ENCODE measurements around the gene GRPEL1. TPM values are rescaled to one million over a fixed set of nuclear protein-coding genes. Genes with fewer than 3 reads are reported as not detected.

GRPEL1 gene
- total RNA-seq, 1 experiment from 2014 or later, result 80.1 TPM

DNA sequence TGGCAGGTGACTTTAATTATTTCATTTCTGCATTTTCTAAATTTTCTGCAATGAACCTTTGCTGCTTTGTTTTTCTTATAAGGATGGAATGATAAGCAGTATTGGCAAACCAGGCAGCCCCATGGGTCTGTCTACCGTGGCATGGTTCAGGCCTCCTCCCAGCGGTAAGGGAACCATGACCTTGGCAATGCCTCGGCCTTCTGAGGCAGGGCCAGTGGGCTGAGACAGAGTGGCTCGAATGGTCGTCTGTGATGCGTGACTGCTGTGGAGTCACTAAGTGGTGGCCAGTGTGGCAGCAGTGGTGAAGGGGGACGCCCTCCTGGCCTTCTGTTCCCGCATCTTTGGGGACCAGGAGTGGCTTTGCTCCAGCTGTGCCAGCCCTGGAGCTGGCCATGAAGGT is 43.6 kb upstream of the GRPEL1 start:
- no peak for TF ChIP-seq EGR1 (IDR thresholded peaks at IDR 0.05; ENCODE audit: low read depth)
- TF ChIP-seq CBX3 (IDR thresholded peaks at IDR 0.05; ENCODE audit: low read depth), result no peak
- no peak for TF ChIP-seq EZH2 (IDR thresholded peaks at IDR 0.05)
- no peak for TF ChIP-seq JUND (IDR thresholded peaks at IDR 0.05)
- no peaks in the 10 kb centered on the region for H4K20me1 ChIP-seq (ENCODE audit: insufficient read depth)
- POLR2A ChIA-PET, result no interaction called here
- H3K27ac ChIP-seq (ENCODE audit: low read depth, low read length), result no peak overlapping the region
- H3K4me3 ChIP-seq (replicated peaks in 1 of 2; ENCODE audit: low read depth in 1 of 2, low read length in 2 of 2), result no peak overlapping the region
- no peaks in the 10 kb centered on the region for H3K4me1 ChIP-seq (ENCODE audit: control insufficient read depth in 1 of 2, insufficient read depth in 2 of 2, low read length in 2 of 2)
- no peak overlapping the region for H3K9ac ChIP-seq (ENCODE audit: low read length)
- H3K36me3 ChIP-seq (ENCODE audit: control insufficient read depth in 1 of 2, insufficient read depth in 2 of 2, low read length in 2 of 2), result no peaks in the 10 kb centered on the region
- H2AFZ ChIP-seq (ENCODE audit: low read depth, low read length, poor library complexity, severe bottlenecking), result no peak overlapping the region
- H3K79me2 ChIP-seq (ENCODE audit: insufficient read depth, low read length), result no peaks in the 10 kb centered on the region
- no peaks in the 10 kb centered on the region for H3K9me2 ChIP-seq (ENCODE audit: insufficient read depth)
- RAD21 ChIA-PET (ENCODE audit: low non-redundant PET in 1 of 2, low total read pairs in 2 of 2, uncharacterized antibody in 2 of 2, unreplicated experiment in 2 of 2), result no interaction called here
- intact Hi-C loops (cut with micrococcal nuclease), result no loop called here
- no peak overlapping the region for H3K4me2 ChIP-seq (ENCODE audit: low read length)
- ATAC-seq, result no peak
- no TSS peak for BruUV-seq (replicated peaks)
- H3K9me3 ChIP-seq (ENCODE audit: control insufficient read depth in 1 of 2, insufficient read depth in 1 of 2, low read depth in 1 of 2, low read length in 2 of 2), result no peaks in the 10 kb centered on the region
- H3K27me3 ChIP-seq (ENCODE audit: insufficient read depth, low read length), result no peaks in the 10 kb centered on the region
- CTCF ChIA-PET, result no interaction called here
- no peak for DNase-seq (ENCODE audit: low read depth, low spot score)

DNA sequence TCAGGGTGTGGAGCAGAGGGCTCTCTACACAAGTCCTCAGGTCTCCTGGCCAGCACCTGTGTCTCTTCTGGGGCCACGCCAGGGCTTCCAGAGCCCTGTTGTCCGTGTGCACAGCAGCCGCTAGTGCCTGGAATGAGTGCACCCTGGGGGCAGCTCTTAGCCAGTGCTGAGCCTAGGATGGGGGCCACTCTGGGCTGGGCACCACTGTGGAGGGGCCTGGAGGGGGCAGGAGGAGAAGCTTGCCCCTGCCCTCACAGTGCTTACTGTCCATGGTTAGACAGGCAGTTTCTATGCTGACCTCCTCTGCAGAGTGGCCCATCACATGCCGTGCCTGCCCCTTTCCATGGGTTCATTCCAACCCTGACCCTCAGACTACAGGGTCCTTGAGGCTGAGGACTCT is 42.7 kb upstream of the GRPEL1 start:
- no peak for DNase-seq (ENCODE audit: low read depth, low spot score)
- Histone ChIP-seq H3K27me3 (ENCODE audit: insufficient read depth, low read length) (no peaks in the 10 kb centered on the region), H3K4me1 (ENCODE audit: control insufficient read depth in 1 of 2, insufficient read depth in 2 of 2, low read length in 2 of 2) (no peaks in the 10 kb centered on the region), H4K20me1 (ENCODE audit: insufficient read depth) (no peaks in the 10 kb centered on the region), H3K27ac (ENCODE audit: low read depth, low read length) (no peak overlapping the region), H3K79me2 (ENCODE audit: insufficient read depth, low read length) (no peaks in the 10 kb centered on the region), H3K36me3 (ENCODE audit: control insufficient read depth in 1 of 2, insufficient read depth in 2 of 2, low read length in 2 of 2) (no peaks in the 10 kb centered on the region), H3K9ac (ENCODE audit: low read length) (no peak overlapping the region), H3K9me2 (ENCODE audit: insufficient read depth) (no peaks in the 10 kb centered on the region), H2AFZ (ENCODE audit: low read depth, low read length, poor library complexity, severe bottlenecking) (no peak overlapping the region), H3K4me2 (ENCODE audit: low read length) (no peak overlapping the region), H3K9me3 (ENCODE audit: control insufficient read depth in 1 of 2, insufficient read depth in 1 of 2, low read depth in 1 of 2, low read length in 2 of 2) (no peaks in the 10 kb centered on the region), H3K4me3 (replicated peaks in 1 of 2; ENCODE audit: low read depth in 1 of 2, low read length in 2 of 2) (no peak overlapping the region)
- RAD21 ChIA-PET (ENCODE audit: low non-redundant PET in 1 of 2, low total read pairs in 2 of 2, uncharacterized antibody in 2 of 2, unreplicated experiment in 2 of 2), result no interaction called here
- CTCF ChIA-PET, result no interaction called here
- no TSS peak for BruUV-seq (replicated peaks)
- no peak for TF ChIP-seq EGR1 (IDR thresholded peaks at IDR 0.05; ENCODE audit: low read depth)
- TF ChIP-seq POLR2AphosphoS5 (IDR thresholded peaks at IDR 0.05; ENCODE audit: low read depth, low read length), result no peak
- TF ChIP-seq ELF1 (IDR thresholded peaks at IDR 0.05; ENCODE audit: borderline replicate concordance, low read depth), result no peak
- TF ChIP-seq SRF (IDR thresholded peaks at IDR 0.05; ENCODE audit: low read depth), result no peak
- no peak for TF ChIP-seq CBX3 (IDR thresholded peaks at IDR 0.05; ENCODE audit: low read depth)
- TF ChIP-seq YY1 (IDR thresholded peaks at IDR 0.05; ENCODE audit: extremely low read depth, insufficient replicate concordance, low read depth, low read length), result no peak
- POLR2A ChIA-PET, result no interaction called here
- intact Hi-C loops (cut with micrococcal nuclease), result no loop called here
- ATAC-seq, result no peak

All from HCT116 (cell line).